Activated CD4-positive, CD25-positive, alpha-beta regulatory T cell treated with anti-CD3 and anti-CD28 coated beads, Interleukin-2, amount 50 U/mL, for 24 hours (primary cell): ENCODE results near the gene LGALS9B.
"Not testable (repeated sequence)": the region's sequence is repeated elsewhere in the genome, so short reads cannot be mapped to it uniquely, and the experiment has no call there.

Source experiments
- ATAC-seq, 2 donors: fragments of 150-1000 bp; cut with Tn5 transposase; one replicate each; pipeline ENCODE4 v1.10.0; 2021; ENCODE audit warnings: mild to moderate bottlenecking in 1 of 2, moderate library complexity in 1 of 2

The LGALS9B gene

GRCh38 chr17:20401306-20402022 is 65.9 kb downstream of the LGALS9B start:
- not testable (repeated sequence) for ATAC-seq

GRCh38 chr17:20400559-20401305 is 66.6 kb downstream of the LGALS9B start:
- not testable (repeated sequence) for ATAC-seq
